Astrocyte of the cerebellum (primary cell): ENCODE data around the gene NOX3.

Experiments used
- DNase-seq: peaks from one replicate; pipeline ENCODE4 v3.0.0-alpha.2; 2011; ENCODE audit warnings: low read depth
- H3K4me3 ChIP-seq: 2 replicates; pipeline ENCODE4 v1.5.1; 2011; ENCODE audit warnings: mild to moderate bottlenecking, low read depth, low read length, moderate library complexity
- CTCF ChIP-seq: IDR thresholded peaks from 2 replicates; pipeline ENCODE4 v1.5.1; 2012; ENCODE audit warnings: low read length, low read depth, moderate library complexity, mild to moderate bottlenecking; ENCODE audit errors: missing control alignments
- in situ Hi-C: cut with HindIII; loops from 2 replicates; pipeline ENCODE4 v1.10.0; 2017; ENCODE audit warnings: low sequenced_read_pairs

Gene NOX3

DNA sequence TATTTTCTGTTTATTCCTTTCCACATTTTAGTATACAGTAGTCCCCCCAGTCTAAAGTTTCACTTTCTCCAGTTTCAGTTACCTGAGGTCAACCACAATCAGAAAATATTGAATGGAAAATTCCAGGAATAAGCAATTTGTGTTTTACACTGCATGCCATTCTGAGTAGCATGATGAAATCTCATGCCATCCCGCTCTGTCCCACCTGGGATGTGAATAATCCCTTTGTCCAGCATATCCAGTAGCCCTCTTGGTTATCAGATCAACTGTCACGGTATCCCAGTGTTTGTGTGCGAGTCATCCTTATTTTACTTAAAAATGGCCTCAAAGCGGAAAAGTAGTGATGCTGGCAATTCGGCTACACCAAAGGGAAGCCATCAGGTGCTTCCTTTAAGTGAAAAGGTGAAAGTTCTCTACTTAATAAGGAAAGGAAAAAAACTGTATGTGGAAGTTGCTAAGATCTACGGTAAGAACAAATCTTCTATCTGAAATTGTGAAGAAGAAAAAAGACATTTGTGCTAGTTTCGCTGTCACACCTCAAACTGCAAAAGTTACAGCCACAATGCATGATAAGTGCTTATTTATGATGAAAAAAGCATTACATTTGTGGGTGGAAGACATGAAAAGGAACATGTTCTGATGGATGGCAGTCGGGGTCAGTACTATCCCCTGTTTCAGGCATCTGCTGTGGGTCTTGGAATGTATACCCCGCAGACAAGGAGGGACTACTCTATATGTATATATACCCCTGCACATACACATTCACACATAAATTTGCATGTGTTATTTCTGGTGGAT is 11.3 kb downstream of the NOX3 start:
- H3K4me3 ChIP-seq, result no peak overlapping the region
- in situ Hi-C loops, result no loop called here
- DNase-seq, result no peak
- no peak for TF ChIP-seq CTCF

DNA sequence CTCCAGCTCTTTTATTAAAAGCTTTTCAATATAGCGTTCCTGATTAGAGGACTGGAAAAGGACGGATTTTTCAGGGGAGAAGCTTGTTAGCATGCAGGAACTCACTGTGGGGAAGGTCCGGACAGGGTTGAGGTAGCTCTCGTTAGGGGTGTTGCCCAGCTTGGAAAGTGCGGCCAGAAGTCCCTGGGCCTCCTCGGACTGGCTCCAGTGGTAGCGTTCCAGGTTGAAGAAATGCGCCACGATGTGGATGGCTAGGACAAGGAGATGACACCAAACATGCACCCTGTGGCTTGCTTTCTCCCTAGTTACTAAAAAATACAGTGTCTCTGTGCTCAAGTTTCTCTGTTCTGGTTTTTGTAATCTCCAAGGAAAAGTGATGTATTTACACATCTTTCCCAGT is 12.5 kb downstream of the NOX3 start:
- TF ChIP-seq CTCF, result no peak
- no peak for DNase-seq
- H3K4me3 ChIP-seq, result no peak overlapping the region
- in situ Hi-C loops, result no loop called here

DNA sequence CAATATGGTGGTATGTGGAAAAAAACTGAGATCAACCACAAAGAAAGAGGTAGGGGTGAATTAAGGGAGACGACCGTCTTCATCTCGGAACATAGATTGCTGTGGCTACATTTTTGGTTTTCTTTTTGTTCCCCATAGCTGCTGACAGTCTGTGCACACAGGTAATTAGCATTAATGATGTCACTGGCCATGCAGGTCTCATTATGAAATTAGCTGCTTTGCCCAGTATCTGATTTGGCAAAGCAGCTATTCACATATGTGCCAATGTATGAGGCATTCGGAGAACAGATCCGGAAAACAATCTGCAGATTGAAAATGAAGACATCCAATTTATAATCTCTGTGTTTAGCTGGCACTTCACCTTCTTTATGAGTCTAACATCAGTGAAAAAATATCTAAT is 13.1 kb downstream of the NOX3 start:
- TF ChIP-seq CTCF, result no peak
- in situ Hi-C loops, result no loop called here
- no peak overlapping the region for H3K4me3 ChIP-seq
- no peak for DNase-seq

GRCh38 chr6:155441112-155441465 is 14.6 kb downstream of the NOX3 start:
- no peak overlapping the region for H3K4me3 ChIP-seq
- in situ Hi-C loops, result no loop called here
- TF ChIP-seq CTCF, result no peak
- DNase-seq, result no peak

DNA sequence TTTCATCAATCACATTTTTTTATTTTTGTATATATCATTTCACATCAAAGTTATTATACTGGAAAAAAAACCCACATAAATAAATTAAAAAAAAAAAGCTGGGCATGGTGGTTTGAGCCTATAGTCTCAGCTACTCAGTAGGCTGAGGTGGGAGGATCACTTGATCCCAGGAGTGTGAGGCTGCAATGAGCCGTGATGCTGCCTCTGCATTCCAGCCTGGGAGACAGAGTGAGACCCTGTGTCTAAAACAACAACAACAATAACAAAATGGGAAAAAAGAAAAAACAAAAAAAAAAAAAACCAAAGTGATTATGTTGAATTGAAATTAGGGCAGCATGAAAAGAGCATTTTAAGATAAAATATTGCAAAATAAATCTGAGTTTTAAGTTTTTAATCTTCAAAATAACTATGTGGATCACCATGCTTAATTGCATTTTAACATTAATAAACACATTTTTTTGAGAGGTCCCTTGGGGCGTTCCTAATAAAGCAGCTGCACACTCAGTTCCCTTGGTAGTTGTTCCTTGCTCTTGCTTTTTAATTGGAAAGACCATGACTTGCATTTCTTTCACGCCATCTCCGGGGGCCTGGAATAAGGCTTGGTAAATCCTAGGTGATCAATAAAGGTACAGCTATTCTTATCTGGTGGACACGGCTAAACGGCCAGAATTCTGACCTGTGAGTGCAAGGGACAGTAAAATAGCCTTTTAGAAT is 15.1 kb downstream of the NOX3 start:
- in situ Hi-C loops, result no loop called here
- no peak for DNase-seq
- no peak for TF ChIP-seq CTCF
- no peak overlapping the region for H3K4me3 ChIP-seq

- DNase-seq, result no peak
- TF ChIP-seq CTCF, result no peak
- no peak overlapping the region for H3K4me3 ChIP-seq
- in situ Hi-C loops, result no loop called here
Observed at GRCh38 chr6:155439376-155439775, 16.3 kb downstream of the NOX3 start.
